ENCODE results near the gene ZNF165.

Gene ZNF165

GRCh38 chr6:28135393-28135792 is 55.0 kb downstream of the ZNF165 start:
- H3K27me3 ChIP-seq (replicated peaks; ENCODE audit: control insufficient read depth, insufficient read depth, low read length), result no peaks in the 10 kb centered on the region
- TF ChIP-seq CTCF (IDR thresholded peaks at IDR 0.05; ENCODE audit: insufficient read depth, low read length, poor library complexity, severe bottlenecking), result no peak
- H3K36me3 ChIP-seq (ENCODE audit: control insufficient read depth, insufficient read depth, low read length), result peaks cover 4% of the 10 kb centered on the region; the same call in 1 of the 2 replicates
- H3K4me3 ChIP-seq (replicated peaks; ENCODE audit: low read depth, low read length), result peak overlapping the region; percentile 83
- no peak for DNase-seq (ENCODE audit: extremely low read depth, insufficient read length)

GRCh38 chr6:28136585-28137504 is 56.5 kb downstream of the ZNF165 start:
- no peaks in the 10 kb centered on the region for H3K27me3 ChIP-seq (replicated peaks; ENCODE audit: control insufficient read depth, insufficient read depth, low read length)
- TF ChIP-seq CTCF (IDR thresholded peaks at IDR 0.05; ENCODE audit: insufficient read depth, low read length, poor library complexity, severe bottlenecking), result no peak
- peak overlapping the region; percentile 83 for H3K4me3 ChIP-seq (replicated peaks; ENCODE audit: low read depth, low read length)
- H3K36me3 ChIP-seq (ENCODE audit: control insufficient read depth, insufficient read depth, low read length), result peaks cover 2% of the 10 kb centered on the region; the same call in 1 of the 2 replicates
- peak; percentile 85 for DNase-seq (ENCODE audit: extremely low read depth, insufficient read length)

GRCh38 chr6:28137505-28137981 is 57.2 kb downstream of the ZNF165 start:
- Histone ChIP-seq H3K27me3 (replicated peaks; ENCODE audit: control insufficient read depth, insufficient read depth, low read length) (no peaks in the 10 kb centered on the region), H3K4me3 (replicated peaks; ENCODE audit: low read depth, low read length) (peak overlapping the region; percentile 83), H3K36me3 (ENCODE audit: control insufficient read depth, insufficient read depth, low read length) (no peaks in the 10 kb centered on the region)
- DNase-seq (ENCODE audit: extremely low read depth, insufficient read length), result peak; percentile 61
- no peak for TF ChIP-seq CTCF (IDR thresholded peaks at IDR 0.05; ENCODE audit: insufficient read depth, low read length, poor library complexity, severe bottlenecking)
